Osteocyte (in vitro differentiated cells): ENCODE data around the gene DCBLD2. TPM values are rescaled to one million over a fixed set of nuclear protein-coding genes. Genes with fewer than 3 reads are reported as not detected.

Experiments used
- DNase-seq: peaks from one replicate; pipeline ENCODE4 v3.0.0; 2021; ENCODE audit warnings: mixed read lengths; ENCODE audit not compliant: unreplicated experiment; ENCODE audit errors: extremely low spot score
- H3K27ac Mint-ChIP-seq: one replicate; pipeline ENCODE4 v1.8.0; 2021; ENCODE audit warnings: mild to moderate bottlenecking, mixed read lengths; ENCODE audit not compliant: unreplicated experiment
- H3K27me3 Mint-ChIP-seq: one replicate; pipeline ENCODE4 v1.8.0; 2021; ENCODE audit warnings: mixed read lengths; ENCODE audit not compliant: unreplicated experiment
- H3K36me3 Mint-ChIP-seq: one replicate; pipeline ENCODE4 v1.8.0; 2021; ENCODE audit warnings: mixed read lengths; ENCODE audit not compliant: unreplicated experiment
- H3K4me1 Mint-ChIP-seq: one replicate; pipeline ENCODE4 v1.8.0; 2021; ENCODE audit warnings: mixed read lengths; ENCODE audit not compliant: unreplicated experiment
- H3K4me3 Mint-ChIP-seq: one replicate; pipeline ENCODE4 v1.8.0; 2021; ENCODE audit warnings: mild to moderate bottlenecking, moderate library complexity, mixed read lengths; ENCODE audit not compliant: unreplicated experiment
- H3K9me3 Mint-ChIP-seq: one replicate; pipeline ENCODE4 v1.8.0; 2021; ENCODE audit warnings: mixed read lengths; ENCODE audit not compliant: unreplicated experiment
- total RNA-seq: library from RNA; stranded (reverse); gene quantifications from 2 replicates; pipeline ENCODE4 v1.2.1, GENCODE V29; 2021
- TF ChIP-seq, protein P1 (sequence below): fragments of 200-600 bp; sonication (generic); IDR thresholded peaks from 2 replicates; pipeline ENCODE4 v1.5.0; 2021; ENCODE audit warnings: antibody characterized with exemption, mild to moderate bottlenecking, moderate library complexity

The DCBLD2 gene
- total RNA-seq, 1 donor from 2014 or later, result 83.2 TPM

DNA sequence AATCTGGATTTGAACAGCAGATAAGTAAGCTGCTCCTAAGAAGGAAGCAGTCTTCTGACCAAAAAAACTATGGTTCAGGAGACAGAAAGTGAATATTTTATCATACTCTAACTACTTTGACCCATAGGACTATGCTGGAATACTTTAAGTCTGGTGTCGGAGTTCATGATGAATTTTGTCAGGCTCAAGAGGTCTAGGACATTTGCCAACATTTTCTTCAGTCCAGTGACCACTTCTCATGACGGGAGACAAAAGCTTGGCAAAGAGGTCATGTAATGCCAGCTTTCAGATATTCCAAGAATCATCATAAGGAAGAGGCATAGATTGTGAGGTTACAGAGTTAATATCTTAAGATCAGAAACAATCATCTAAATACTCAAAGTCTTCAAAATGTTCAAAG lies 20.5 kb upstream of the DCBLD2 start:
- no peak for DNase-seq
- H3K27ac Mint-ChIP-seq, result no peak overlapping the region
- no peaks in the 10 kb centered on the region for H3K27me3 Mint-ChIP-seq
- no peak overlapping the region for H3K4me3 Mint-ChIP-seq
- H3K4me1 Mint-ChIP-seq, result peaks cover 21% of the 10 kb centered on the region
- TF ChIP-seq, protein P1, sequence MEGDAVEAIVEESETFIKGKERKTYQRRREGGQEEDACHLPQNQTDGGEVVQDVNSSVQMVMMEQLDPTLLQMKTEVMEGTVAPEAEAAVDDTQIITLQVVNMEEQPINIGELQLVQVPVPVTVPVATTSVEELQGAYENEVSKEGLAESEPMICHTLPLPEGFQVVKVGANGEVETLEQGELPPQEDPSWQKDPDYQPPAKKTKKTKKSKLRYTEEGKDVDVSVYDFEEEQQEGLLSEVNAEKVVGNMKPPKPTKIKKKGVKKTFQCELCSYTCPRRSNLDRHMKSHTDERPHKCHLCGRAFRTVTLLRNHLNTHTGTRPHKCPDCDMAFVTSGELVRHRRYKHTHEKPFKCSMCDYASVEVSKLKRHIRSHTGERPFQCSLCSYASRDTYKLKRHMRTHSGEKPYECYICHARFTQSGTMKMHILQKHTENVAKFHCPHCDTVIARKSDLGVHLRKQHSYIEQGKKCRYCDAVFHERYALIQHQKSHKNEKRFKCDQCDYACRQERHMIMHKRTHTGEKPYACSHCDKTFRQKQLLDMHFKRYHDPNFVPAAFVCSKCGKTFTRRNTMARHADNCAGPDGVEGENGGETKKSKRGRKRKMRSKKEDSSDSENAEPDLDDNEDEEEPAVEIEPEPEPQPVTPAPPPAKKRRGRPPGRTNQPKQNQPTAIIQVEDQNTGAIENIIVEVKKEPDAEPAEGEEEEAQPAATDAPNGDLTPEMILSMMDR, result no peak
- no peaks in the 10 kb centered on the region for H3K36me3 Mint-ChIP-seq
- H3K9me3 Mint-ChIP-seq, result no peaks in the 10 kb centered on the region

DNA sequence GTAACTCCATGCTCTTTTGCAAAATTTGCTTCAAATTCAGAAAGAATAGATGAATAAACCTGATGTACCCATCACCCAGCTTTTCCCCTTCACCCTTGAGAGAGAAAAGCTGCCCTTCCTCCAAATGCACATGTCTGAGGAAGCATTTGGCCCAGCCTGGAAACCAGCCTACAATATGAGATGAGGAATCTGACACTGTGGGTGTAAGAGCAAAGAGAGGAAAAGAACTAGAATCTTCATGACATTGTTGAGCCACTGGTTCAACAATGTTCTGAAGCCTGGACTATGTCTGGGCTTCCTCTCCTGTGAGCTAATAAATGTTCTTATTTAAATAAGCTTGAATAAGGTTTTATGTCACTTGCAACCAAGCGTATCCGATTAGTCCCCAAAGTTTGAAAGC lies 18.7 kb upstream of the DCBLD2 start:
- peaks cover 21% of the 10 kb centered on the region for H3K4me1 Mint-ChIP-seq
- DNase-seq, result no peak
- no peaks in the 10 kb centered on the region for H3K36me3 Mint-ChIP-seq
- no peaks in the 10 kb centered on the region for H3K27me3 Mint-ChIP-seq
- no peak overlapping the region for H3K4me3 Mint-ChIP-seq
- H3K9me3 Mint-ChIP-seq, result no peaks in the 10 kb centered on the region
- TF ChIP-seq, protein P1, result no peak
- no peak overlapping the region for H3K27ac Mint-ChIP-seq

DNA sequence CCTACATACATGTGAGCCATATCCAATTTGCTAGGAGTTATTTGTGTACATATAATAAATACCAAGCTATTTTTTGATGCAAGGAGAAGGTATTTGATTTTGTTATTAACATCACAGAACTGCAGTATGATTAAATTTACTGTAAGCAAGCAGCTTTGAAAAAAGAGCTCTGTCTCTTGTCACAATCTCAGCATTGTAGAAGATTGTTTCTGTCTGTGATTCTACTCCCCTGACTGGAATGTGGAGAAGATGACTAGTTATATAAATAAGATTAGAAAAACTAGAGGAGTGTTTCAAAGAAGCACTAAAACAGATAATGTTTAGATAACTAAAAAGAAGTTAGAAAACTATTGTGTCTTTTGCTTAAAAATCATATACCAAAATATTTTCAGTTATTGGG lies 17.1 kb upstream of the DCBLD2 start:
- no peaks in the 10 kb centered on the region for H3K9me3 Mint-ChIP-seq
- no peak for DNase-seq
- TF ChIP-seq, protein P1, result no peak
- H3K4me1 Mint-ChIP-seq, result peaks cover 21% of the 10 kb centered on the region
- no peak overlapping the region for H3K27ac Mint-ChIP-seq
- H3K27me3 Mint-ChIP-seq, result no peaks in the 10 kb centered on the region
- no peak overlapping the region for H3K4me3 Mint-ChIP-seq
- H3K36me3 Mint-ChIP-seq, result no peaks in the 10 kb centered on the region

DNA sequence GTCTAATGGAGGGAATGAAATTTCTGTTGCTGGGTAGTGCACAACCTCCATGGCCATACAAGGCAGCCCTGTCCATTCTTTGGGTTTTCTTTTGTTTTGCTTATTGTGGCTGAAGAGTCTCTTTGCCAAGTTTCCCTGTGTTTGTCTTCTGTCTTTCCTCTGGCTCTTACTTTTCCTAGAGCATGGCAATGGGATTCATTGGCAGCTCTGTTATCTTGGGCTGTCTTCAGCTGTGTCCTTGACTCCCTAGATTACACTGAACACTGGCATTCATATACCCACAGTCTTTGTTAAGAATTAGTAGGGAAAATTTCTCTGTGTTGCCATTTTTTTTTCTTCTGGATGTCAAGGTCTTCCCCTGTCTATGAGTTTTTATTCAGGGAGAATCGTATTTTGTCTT lies 16.1 kb upstream of the DCBLD2 start:
- no peaks in the 10 kb centered on the region for H3K27me3 Mint-ChIP-seq
- no peak overlapping the region for H3K4me3 Mint-ChIP-seq
- no peaks in the 10 kb centered on the region for H3K9me3 Mint-ChIP-seq
- H3K27ac Mint-ChIP-seq, result no peak overlapping the region
- H3K36me3 Mint-ChIP-seq, result no peaks in the 10 kb centered on the region
- DNase-seq, result no peak
- peaks cover 15% of the 10 kb centered on the region for H3K4me1 Mint-ChIP-seq
- TF ChIP-seq, protein P1, result no peak

DNA sequence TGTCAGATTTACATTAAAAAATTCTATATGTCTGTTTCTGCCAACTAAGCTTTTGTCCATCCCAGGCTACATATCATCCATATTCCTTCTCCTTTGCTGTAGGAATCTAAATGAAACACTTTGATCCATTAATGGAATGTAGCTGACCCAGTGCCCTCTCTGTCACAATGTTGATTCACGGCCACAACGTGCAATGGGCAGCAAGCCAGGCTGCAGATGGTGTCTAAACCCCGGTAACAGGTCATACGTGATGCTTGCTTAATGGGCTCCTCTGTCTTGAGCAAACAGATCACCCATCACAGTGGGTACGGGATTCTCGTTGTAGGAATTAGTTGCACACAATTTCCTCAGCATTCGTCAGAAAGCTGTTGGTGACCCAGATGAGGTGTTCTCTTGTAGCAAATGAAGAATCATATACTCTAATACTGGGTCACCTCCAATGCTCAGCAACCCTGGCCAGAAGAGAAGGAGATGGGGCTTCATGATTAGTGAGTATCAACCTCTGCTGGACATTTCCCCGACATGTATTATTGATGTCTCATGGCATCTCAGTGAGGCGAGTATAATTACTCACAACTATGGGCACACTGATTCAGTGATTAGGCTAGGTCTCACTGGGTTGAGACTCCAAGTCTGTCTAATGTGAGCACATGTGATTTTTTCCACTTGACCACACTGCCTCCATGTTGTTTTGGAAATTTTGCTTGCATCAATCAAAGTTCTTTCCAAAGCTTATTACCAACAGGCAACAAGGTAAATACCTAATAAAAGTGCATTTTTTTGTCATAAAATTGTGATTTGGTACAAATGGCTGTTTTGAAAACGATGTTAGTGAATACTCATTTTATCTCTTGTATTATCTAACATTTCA lies 12.9 kb upstream of the DCBLD2 start:
- no peak for DNase-seq
- Mint-ChIP-seq H3K4me3 (no peak overlapping the region), H3K36me3 (peaks cover under 1% of the 10 kb centered on the region), H3K4me1 (peaks cover 11% of the 10 kb centered on the region), H3K27ac (no peak overlapping the region), H3K9me3 (peaks cover 11% of the 10 kb centered on the region), H3K27me3 (no peaks in the 10 kb centered on the region)
- TF ChIP-seq, protein P1, result no peak
